ENCODE data around the gene XXYLT1. TPM values are rescaled to one million over a fixed set of nuclear protein-coding genes. Genes with fewer than 3 reads are reported as not detected.

XXYLT1 gene
- total RNA-seq, 1 donor from 2014 or later, result 14.9 TPM

DNA sequence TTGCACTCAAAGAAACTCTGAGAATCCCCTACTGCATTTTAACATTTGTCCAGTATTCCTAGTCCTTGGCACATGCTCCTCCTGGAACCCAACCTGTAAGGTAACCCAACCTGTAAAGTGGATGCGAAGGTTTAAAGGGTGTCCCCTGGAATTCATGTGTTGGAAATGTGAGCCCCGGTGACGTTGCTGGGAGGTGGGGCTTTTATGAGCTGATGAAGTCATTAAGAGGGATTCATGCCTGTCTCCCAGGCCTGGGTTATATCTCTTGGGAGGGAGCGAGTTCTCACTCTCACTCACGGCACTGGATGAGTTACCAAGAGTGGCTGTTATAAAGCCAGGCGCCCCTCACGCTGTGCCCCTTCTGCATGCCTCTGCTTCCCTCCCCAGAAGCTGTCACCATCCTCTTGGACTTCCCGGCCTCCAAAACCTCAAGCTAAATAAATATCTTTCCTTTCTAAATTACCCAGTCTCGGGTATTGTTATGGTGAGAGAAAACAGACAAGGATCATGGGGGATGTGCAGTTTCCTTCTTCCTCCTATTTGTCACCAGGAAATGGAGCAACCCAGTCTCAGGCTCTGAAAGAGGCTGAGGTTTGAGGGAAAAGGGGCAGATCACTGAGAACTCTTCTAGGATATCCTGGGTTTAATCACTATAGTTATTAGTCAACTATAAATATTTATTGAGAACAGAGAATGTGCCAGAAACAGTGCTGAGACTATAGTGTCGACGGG is 7.6 kb downstream of the XXYLT1 start:
- H3K4me3 Mint-ChIP-seq, result no peak overlapping the region
- H3K27me3 Mint-ChIP-seq (ENCODE audit: insufficient read depth), result peaks cover 6% of the 10 kb centered on the region
- H3K36me3 Mint-ChIP-seq (ENCODE audit: low read depth), result peaks cover 7% of the 10 kb centered on the region
- intact Hi-C loops (cut with micrococcal nuclease), result loop anchor here (5.0 kb wide), 1 partner anchor 156 kb away; no protein-coding TSS in a partner anchor
- peaks cover 22% of the 10 kb centered on the region for H3K4me1 Mint-ChIP-seq (ENCODE audit: low read depth)
- H3K9me3 Mint-ChIP-seq, result no peaks in the 10 kb centered on the region
- H3K27ac Mint-ChIP-seq, result no peak overlapping the region
- no peak for DNase-seq (ENCODE audit: low spot score)

DNA sequence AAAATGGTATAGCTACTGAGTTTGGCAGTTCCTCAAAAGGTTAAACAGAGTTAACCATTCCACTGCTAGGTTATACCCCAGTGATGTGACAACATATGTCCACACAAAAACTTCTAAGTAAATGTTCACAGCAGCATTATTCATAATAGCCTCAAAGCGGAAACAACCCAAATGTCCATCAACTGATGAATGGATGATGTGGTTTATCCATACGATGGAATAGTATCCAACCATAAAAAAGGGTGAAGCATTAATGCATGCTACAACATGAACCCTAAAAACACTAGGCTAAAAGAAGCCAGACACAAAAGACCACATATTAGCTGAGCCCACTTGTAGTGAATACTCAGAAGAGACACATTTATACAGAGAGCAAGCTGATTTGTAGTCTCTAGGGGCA is 9.0 kb downstream of the XXYLT1 start:
- no peaks in the 10 kb centered on the region for H3K9me3 Mint-ChIP-seq
- intact Hi-C loops (cut with micrococcal nuclease), result loop anchor here (5.0 kb wide), 1 partner anchor 155 kb away; no protein-coding TSS in a partner anchor

DNA sequence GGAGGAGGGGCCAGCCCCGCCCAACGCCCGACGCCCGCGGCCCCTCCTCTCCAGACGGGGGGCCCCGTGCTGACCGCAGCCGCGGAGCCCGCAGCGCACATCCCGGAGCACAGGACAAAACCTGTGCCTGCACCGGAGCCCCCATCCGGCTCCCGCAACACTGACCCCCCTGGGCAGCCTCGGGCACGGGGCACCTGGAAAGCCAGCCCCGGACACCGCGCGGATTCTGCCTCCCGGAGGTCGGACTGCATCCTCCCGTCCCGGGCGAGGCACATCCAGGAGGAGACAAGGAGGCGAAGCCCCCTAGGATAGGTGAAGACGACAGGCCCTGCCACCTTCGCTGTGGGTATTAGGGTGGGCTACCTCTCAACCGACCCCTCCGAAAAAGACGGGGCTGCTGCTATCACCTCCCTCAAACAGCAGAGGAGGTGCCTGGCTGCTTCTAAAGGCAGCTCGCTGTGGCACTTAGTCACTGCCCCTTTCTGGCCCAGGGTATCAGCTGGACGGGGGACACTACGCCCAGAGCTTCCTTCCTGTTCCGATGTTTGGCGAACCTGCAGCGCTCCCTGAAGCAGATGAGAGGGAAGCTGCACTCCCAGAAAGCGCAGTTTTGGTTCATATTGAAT is 10.6 kb downstream of the XXYLT1 start:
- intact Hi-C loops (cut with micrococcal nuclease), result loop anchor here (1.0 to 5.0 kb wide), 6 partner anchors 11 to 588 kb away; partner anchors contain the start of genes LSG1 and XXYLT1
- peaks cover 6% of the 10 kb centered on the region for H3K36me3 Mint-ChIP-seq (ENCODE audit: low read depth)
- peaks cover 24% of the 10 kb centered on the region for H3K4me1 Mint-ChIP-seq (ENCODE audit: low read depth)
- H3K4me3 Mint-ChIP-seq, result peak overlapping the region; percentile 81
- H3K27me3 Mint-ChIP-seq (ENCODE audit: insufficient read depth), result peaks cover 5% of the 10 kb centered on the region
- peak overlapping the region; percentile 44 for H3K27ac Mint-ChIP-seq
- no peaks in the 10 kb centered on the region for H3K9me3 Mint-ChIP-seq
- DNase-seq (ENCODE audit: low spot score), result no peak

More for the DNA sequence above, 9.0 kb downstream of the XXYLT1 start:
- DNase-seq (ENCODE audit: low spot score), result no peak
- H3K27ac Mint-ChIP-seq, result no peak overlapping the region
- peaks cover 7% of the 10 kb centered on the region for H3K36me3 Mint-ChIP-seq (ENCODE audit: low read depth)
- H3K27me3 Mint-ChIP-seq (ENCODE audit: insufficient read depth), result peaks cover 6% of the 10 kb centered on the region
- H3K4me1 Mint-ChIP-seq (ENCODE audit: low read depth), result peaks cover 24% of the 10 kb centered on the region
- no peak overlapping the region for H3K4me3 Mint-ChIP-seq

DNA sequence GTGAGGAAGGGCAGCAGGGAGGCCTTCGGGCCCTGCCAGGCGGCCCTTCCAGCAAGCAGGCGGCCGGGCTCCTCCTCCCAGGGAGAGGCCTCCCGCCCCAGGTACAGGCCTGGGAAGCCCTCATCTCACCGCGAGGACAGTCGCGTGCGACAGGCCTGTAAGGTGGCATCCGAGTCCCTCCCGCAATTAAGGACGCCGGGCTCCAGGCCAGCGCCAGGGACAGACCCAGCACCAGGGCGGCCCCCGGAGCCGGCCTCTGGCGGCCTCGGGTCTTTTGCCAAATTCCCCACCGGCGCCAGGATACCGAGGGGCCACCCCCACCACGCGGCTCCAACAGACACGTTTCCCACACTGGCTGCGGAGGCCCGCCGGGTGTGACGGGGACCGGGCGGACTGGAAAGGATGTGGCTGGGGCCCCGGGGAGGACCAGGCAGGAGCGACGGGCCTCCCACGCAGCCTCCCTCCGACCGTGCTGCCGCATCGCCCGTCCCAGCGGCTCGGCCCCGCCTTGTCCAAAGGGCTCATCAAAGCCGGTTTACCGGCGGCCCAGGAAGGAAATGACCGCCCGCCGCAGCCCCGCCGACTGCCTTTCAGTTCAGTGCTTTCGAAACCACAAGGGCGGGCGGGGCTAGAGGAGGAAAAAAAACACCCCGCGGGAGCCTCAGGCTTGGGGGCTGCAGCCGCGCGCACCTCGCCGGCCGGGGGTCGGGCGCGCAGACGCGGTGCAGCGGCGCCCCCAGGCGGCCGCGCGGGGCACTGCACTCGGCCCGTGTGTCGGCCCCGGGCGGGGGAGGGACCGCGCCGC is 11.3 kb downstream of the XXYLT1 start:
- Mint-ChIP-seq H3K9me3 (no peaks in the 10 kb centered on the region), H3K27me3 (ENCODE audit: insufficient read depth) (no peaks in the 10 kb centered on the region), H3K4me3 (peak overlapping the region; percentile 15), H3K27ac (no peak overlapping the region), H3K36me3 (ENCODE audit: low read depth) (peaks cover 3% of the 10 kb centered on the region), H3K4me1 (ENCODE audit: low read depth) (peaks cover 24% of the 10 kb centered on the region)
- intact Hi-C loops (cut with micrococcal nuclease), result loop anchor here (1.0 to 10.0 kb wide), 7 partner anchors 12 to 587 kb away; partner anchors contain the start of genes LSG1 and XXYLT1
- peak; percentile 76 for DNase-seq (ENCODE audit: low spot score)

DNA sequence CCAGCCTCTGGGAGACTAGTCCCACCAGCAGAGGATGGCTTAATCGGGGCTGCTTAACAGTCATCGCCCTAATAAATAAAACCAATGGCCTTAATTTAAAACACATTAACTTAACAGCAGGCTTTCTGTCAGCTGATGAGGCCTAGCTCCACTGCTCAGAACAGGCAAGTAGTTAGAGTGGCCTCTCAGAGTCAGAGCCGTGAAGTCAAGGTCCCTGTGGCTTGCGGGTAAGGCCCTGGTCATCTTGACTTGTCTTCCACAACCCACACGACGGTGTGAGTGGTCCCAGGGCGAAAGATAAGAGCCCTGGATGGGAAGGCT is 11.8 kb downstream of the XXYLT1 start:
- Mint-ChIP-seq H3K27me3 (ENCODE audit: insufficient read depth) (no peaks in the 10 kb centered on the region), H3K27ac (no peak overlapping the region), H3K4me1 (ENCODE audit: low read depth) (peaks cover 24% of the 10 kb centered on the region), H3K9me3 (no peaks in the 10 kb centered on the region), H3K36me3 (ENCODE audit: low read depth) (no peaks in the 10 kb centered on the region), H3K4me3 (no peak overlapping the region)
- intact Hi-C loops (cut with micrococcal nuclease), result loop anchor here (10.0 kb wide), 1 partner anchor 254 kb away; no protein-coding TSS in a partner anchor
- no peak for DNase-seq (ENCODE audit: low spot score)

DNA sequence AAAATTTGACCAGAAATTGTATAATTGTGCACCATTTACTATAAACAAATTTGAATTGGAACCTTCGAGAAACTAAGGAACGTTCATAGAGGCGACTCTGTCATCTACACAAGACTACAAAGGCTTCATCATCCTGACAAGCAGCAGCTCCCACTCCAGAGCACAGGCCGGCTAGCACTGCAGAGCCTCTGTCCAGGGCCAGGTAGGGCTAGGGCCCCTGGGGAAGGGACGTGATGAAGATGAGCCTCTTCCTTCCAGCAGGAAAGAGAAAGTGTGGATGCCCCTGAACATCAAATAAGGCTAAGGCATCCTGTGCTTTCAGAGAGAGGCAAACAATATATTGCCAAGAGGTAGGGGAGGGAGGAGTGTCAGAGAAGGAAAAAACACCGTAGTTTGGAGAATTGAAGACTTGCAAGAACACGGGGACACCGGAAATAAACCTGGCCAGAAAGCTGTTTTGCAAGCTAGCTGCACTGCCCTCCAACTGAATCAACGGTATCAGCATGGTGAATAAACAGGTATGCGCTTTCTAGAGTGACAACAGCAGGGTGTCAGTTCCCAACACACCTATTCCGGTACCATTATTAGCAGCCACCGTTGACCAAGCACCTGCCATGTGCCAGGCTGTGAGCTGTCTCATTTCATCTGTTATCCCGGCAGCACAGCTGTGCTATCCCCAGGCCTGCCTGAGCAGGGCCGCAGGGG is 12.4 kb downstream of the XXYLT1 start:
- H3K4me1 Mint-ChIP-seq (ENCODE audit: low read depth), result peaks cover 21% of the 10 kb centered on the region
- no peaks in the 10 kb centered on the region for H3K9me3 Mint-ChIP-seq
- H3K27ac Mint-ChIP-seq, result peak overlapping the region; percentile 49
- H3K27me3 Mint-ChIP-seq (ENCODE audit: insufficient read depth), result no peaks in the 10 kb centered on the region
- no peak for DNase-seq (ENCODE audit: low spot score)
- no peaks in the 10 kb centered on the region for H3K36me3 Mint-ChIP-seq (ENCODE audit: low read depth)
- intact Hi-C loops (cut with micrococcal nuclease), result loop anchor here (10.0 kb wide), 1 partner anchor 254 kb away; no protein-coding TSS in a partner anchor
- peak overlapping the region; percentile 57 for H3K4me3 Mint-ChIP-seq

DNA sequence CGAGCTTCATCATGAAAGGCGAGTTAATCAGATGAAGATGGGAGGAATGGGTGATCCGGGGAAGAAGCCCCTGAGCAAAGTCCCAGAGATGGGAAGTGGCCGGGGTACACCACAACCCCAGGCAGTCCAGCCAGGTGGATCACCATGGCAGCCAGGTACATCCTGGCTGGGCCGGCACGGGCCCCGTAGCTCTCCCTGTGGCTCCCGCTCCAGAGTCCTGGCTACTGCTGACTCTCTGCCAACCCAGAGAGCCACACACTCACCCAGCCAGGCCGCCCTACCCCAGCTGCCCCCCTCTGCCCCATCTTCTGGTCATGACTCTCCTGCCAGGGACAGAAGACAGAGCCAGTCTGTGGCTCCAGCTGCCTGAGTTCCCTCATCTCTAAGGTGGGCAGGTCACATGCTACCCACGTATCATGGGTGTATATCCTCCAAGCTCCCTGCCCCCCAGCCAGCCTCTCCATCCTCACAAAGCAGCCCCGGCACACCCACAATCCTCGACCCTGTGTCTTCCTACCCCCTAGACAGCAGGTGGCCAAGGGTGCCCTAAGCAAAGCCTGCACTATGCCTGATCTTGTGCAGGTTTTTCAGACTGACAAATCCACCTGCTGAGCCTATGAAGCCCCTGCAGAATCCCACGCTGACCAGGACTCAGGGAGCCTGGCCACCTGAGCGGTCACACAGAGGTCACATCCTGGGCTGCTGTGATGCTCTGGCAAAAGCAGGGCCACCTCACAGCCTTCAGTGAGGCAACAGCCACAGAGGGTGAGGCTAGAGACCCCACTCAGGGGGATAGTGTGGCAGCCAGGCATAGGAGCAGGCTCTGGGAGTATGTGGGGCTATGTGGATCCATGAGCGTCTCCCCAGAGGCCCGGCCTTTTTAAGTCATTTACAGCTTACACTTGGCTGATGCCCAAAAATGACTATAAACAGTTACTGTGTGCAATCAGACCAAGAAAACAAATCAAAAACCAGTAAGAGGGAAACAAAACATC is 13.2 kb downstream of the XXYLT1 start:
- Mint-ChIP-seq H3K36me3 (ENCODE audit: low read depth) (no peaks in the 10 kb centered on the region), H3K27ac (peak overlapping the region; percentile 49), H3K9me3 (no peaks in the 10 kb centered on the region), H3K4me1 (ENCODE audit: low read depth) (peaks cover 18% of the 10 kb centered on the region), H3K4me3 (no peak overlapping the region), H3K27me3 (ENCODE audit: insufficient read depth) (no peaks in the 10 kb centered on the region)
- DNase-seq (ENCODE audit: low spot score), result no peak
- intact Hi-C loops (cut with micrococcal nuclease), result loop anchor here (10.0 kb wide), 1 partner anchor 253 kb away; no protein-coding TSS in a partner anchor

DNA sequence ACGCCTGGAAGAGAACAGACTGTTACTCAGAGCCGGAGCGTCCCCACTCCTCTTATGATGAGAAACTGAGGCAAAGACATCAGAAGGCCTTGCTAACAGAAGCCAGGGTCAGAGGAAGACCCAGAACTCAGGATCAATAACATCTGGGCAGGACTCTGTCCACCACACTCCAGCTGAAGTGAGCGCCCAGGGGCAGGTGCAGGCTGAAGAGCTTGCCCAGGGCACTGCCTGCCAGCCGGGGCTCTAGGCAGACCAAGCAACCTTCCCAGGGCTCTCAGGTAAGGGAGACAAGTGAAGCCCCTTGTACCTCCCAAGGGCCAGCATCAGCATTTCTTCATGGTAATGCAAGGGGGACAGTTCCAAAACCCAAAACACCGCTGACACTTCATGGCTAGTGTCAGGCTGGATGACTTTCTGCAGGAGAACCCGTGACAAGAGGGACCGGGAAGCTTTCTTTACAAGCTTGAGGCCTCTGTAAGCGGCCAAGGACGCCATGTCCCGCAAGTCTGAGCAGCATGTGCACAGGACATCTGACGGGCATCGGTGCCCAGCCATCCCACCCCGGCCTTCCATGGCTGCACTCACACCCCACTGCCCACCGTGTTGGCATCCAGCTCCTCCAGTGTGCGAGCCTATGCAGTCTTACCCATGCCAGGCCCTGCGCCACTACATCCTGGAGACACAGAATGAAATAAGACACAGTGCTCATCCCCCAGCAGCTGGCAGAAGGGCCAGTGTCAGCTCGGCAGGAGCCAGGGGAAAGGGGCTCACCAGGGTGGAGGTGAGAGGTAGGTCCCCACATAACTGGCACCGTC is 14.1 kb downstream of the XXYLT1 start:
- no peak overlapping the region for H3K27ac Mint-ChIP-seq
- no peak overlapping the region for H3K4me3 Mint-ChIP-seq

DNA sequence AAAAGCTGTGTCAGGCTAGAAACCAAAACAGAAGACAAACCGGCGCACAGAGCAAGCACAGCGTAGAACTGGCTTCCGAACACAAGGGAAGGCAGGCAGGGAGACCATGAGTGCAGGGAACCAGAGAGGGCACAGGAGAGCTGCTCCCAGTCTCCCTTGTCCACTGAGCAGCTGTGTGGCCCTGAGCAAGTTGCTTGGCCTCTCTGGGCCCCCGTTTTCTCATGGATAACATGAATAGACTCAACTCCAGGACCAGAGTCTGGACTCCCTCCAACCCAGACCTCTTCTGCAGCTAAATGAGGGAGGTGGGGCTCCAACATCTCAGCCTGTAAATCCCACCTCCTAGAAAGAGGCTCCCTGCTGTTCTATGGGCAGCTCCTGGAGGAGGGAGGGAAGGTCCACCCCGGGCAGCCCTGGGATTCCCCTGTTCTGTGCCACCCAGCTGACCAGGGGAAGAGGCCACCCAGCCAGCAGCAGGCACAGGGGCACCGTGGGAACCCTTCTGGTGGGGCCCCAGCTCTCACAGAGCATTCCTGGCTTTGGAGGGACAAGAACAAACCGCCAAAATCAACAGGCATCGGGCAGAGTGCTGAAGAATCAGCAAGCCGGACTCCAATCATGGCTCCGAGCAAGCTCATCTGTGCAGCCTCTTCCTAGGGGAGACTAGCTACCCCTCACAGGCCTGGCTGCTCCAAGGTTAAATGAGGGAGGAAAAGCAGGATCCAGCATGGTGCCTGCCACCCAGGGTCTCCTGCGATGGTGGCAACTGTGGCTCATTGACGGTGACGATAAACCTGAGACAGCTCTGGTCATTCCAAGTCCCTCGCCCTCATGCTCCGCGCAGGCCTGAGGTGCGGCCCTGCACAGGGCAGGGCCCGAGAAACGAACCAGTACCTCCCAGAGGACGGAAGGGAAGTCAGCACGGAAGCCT is 15.1 kb downstream of the XXYLT1 start:
- Mint-ChIP-seq H3K4me1 (ENCODE audit: low read depth) (peaks cover 14% of the 10 kb centered on the region), H3K9me3 (no peaks in the 10 kb centered on the region), H3K27me3 (ENCODE audit: insufficient read depth) (no peaks in the 10 kb centered on the region), H3K27ac (no peak overlapping the region), H3K36me3 (ENCODE audit: low read depth) (no peaks in the 10 kb centered on the region), H3K4me3 (no peak overlapping the region)
- intact Hi-C loops (cut with micrococcal nuclease), result loop anchor here (10.0 kb wide), 1 partner anchor 251 kb away; no protein-coding TSS in a partner anchor
- DNase-seq (ENCODE audit: low spot score), result no peak

More for the DNA sequence above, 14.1 kb downstream of the XXYLT1 start:
- no peaks in the 10 kb centered on the region for H3K9me3 Mint-ChIP-seq
- H3K36me3 Mint-ChIP-seq (ENCODE audit: low read depth), result no peaks in the 10 kb centered on the region
- H3K27me3 Mint-ChIP-seq (ENCODE audit: insufficient read depth), result no peaks in the 10 kb centered on the region
- intact Hi-C loops (cut with micrococcal nuclease), result loop anchor here (10.0 kb wide), 1 partner anchor 252 kb away; no protein-coding TSS in a partner anchor
- H3K4me1 Mint-ChIP-seq (ENCODE audit: low read depth), result peaks cover 18% of the 10 kb centered on the region
- DNase-seq (ENCODE audit: low spot score), result no peak

DNA sequence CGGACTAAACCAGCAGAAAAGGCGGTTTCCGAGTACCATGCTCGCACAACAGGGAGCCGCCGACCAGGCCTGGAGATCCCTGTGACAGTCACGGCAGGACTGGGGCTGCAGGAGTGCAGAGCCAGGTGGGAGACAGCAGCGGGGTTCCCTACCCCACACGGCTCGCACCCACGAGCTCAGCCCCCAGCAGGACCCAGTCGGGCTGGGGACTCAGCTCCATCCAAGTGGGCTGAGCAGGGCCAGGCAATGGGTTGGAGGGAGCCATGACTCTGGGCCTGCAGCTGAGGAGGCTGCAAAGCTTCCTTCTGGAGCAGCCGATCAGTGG is 15.8 kb downstream of the XXYLT1 start:
- no peak for DNase-seq (ENCODE audit: low spot score)
- no peak overlapping the region for H3K27ac Mint-ChIP-seq
- no peaks in the 10 kb centered on the region for H3K9me3 Mint-ChIP-seq
- intact Hi-C loops (cut with micrococcal nuclease), result loop anchor here (10.0 kb wide), 1 partner anchor 250 kb away; no protein-coding TSS in a partner anchor
- H3K36me3 Mint-ChIP-seq (ENCODE audit: low read depth), result no peaks in the 10 kb centered on the region
- peaks cover 16% of the 10 kb centered on the region for H3K4me1 Mint-ChIP-seq (ENCODE audit: low read depth)
- no peak overlapping the region for H3K4me3 Mint-ChIP-seq
- H3K27me3 Mint-ChIP-seq (ENCODE audit: insufficient read depth), result peaks cover 2% of the 10 kb centered on the region
